Gastrocnemius medialis (tissue), 4 donors: ENCODE data around the gene PRKCE.

Experiments
- POLR2A ChIP-seq, 2 donors: fragments of 450-650 bp; IDR thresholded peaks; one replicate each; pipeline ENCODE4 v1.6.1; 2017; ENCODE audit warnings: antibody characterized with exemption in 2 of 2, mild to moderate bottlenecking in 2 of 2, moderate library complexity in 2 of 2
- TF ChIP-seq, protein P1 (sequence below), 5 experiments: fragments of 450-650 bp in 3 of 5; fragments of 200-600 bp in 2 of 5; sonication (generic) in 2 of 5; IDR thresholded peaks in 4 of 5; conservative IDR thresholded peaks in 1 of 5; 1 replicate in 4 of 5; 2 replicates in 1 of 5; pipeline ENCODE4 v1.5.1; 2016 to 2019; ENCODE audit warnings: antibody characterized with exemption in 5 of 5, mild to moderate bottlenecking in 3 of 5, moderate library complexity in 3 of 5

DNA sequence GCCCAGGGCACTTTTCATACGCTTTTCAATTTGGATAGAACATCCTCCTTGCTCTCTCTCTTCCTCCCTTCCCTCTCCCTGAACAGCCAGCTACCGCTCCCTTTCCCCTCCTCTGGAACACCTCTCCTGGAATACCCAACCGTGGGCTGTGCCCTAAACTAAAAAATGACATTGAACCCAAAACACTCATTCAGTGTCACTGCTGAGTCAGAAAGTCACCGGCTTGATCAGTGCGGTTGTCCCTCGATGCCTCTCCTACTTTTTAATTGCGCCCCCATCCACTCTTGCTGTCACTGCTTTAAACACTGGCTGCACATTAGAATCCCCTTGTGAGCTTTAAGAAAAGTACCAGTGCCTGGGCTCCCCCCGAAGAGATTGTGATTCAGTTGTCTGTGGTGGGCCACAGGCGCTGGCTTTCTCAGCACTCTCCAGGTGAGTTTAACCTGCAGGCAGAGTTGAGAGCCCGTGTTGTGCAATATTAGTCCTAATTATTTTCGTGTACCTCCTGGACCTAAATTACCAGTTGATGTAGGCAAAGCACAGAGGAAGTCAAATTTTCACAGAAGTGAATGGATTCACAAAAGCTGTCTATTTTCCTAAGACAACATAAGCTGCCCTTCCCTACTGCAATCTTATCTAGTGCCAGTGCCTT, 302.0 kb downstream of the PRKCE start:
- TF ChIP-seq, protein P1, sequence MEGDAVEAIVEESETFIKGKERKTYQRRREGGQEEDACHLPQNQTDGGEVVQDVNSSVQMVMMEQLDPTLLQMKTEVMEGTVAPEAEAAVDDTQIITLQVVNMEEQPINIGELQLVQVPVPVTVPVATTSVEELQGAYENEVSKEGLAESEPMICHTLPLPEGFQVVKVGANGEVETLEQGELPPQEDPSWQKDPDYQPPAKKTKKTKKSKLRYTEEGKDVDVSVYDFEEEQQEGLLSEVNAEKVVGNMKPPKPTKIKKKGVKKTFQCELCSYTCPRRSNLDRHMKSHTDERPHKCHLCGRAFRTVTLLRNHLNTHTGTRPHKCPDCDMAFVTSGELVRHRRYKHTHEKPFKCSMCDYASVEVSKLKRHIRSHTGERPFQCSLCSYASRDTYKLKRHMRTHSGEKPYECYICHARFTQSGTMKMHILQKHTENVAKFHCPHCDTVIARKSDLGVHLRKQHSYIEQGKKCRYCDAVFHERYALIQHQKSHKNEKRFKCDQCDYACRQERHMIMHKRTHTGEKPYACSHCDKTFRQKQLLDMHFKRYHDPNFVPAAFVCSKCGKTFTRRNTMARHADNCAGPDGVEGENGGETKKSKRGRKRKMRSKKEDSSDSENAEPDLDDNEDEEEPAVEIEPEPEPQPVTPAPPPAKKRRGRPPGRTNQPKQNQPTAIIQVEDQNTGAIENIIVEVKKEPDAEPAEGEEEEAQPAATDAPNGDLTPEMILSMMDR (IDR thresholded peaks at IDR 0.05 in 4 of 5, conservative IDR thresholded peaks at IDR 0.05 in 1 of 5): no peak
- TF ChIP-seq POLR2A (IDR thresholded peaks at IDR 0.05): no peak
